ENCODE results near the gene AIF1.

GRCh38 chr6:31581434-31582229, 33.4 kb upstream of the AIF1 start:
- TF ChIP-seq, protein P1, sequence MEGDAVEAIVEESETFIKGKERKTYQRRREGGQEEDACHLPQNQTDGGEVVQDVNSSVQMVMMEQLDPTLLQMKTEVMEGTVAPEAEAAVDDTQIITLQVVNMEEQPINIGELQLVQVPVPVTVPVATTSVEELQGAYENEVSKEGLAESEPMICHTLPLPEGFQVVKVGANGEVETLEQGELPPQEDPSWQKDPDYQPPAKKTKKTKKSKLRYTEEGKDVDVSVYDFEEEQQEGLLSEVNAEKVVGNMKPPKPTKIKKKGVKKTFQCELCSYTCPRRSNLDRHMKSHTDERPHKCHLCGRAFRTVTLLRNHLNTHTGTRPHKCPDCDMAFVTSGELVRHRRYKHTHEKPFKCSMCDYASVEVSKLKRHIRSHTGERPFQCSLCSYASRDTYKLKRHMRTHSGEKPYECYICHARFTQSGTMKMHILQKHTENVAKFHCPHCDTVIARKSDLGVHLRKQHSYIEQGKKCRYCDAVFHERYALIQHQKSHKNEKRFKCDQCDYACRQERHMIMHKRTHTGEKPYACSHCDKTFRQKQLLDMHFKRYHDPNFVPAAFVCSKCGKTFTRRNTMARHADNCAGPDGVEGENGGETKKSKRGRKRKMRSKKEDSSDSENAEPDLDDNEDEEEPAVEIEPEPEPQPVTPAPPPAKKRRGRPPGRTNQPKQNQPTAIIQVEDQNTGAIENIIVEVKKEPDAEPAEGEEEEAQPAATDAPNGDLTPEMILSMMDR (IDR thresholded peaks at IDR 0.05; ENCODE audit: low read depth, low read length, poor library complexity, severe bottlenecking), result no peak
- no peak for TF ChIP-seq EZH2phosphoT487 (IDR thresholded peaks at IDR 0.05; ENCODE audit: borderline replicate concordance, low read length)

Data from DOHH2 (cell line).